Hindlimb muscle (tissue), 1 donor: ENCODE data around the gene FXYD4. TPM values are rescaled to one million over a fixed set of nuclear protein-coding genes. Genes with fewer than 3 reads are reported as not detected.
"Not testable (repeated sequence)": the region's sequence is repeated elsewhere in the genome, so short reads cannot be mapped to it uniquely, and the experiment has no call there.

ENCODE experiments used
- DNase-seq: peaks from one replicate; pipeline ENCODE4 v3.0.0-alpha.2; 2013
- polyA plus RNA-seq: library from polyadenylated mRNA; unstranded; fragments of 120-200 nt; gene quantifications from one replicate; pipeline ENCODE4 v1.2.1, GENCODE V29; 2013; ENCODE audit not compliant: insufficient read length

Gene FXYD4, protein sequence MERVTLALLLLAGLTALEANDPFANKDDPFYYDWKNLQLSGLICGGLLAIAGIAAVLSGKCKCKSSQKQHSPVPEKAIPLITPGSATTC
- polyA plus RNA-seq, result 1.1 TPM

DNA sequence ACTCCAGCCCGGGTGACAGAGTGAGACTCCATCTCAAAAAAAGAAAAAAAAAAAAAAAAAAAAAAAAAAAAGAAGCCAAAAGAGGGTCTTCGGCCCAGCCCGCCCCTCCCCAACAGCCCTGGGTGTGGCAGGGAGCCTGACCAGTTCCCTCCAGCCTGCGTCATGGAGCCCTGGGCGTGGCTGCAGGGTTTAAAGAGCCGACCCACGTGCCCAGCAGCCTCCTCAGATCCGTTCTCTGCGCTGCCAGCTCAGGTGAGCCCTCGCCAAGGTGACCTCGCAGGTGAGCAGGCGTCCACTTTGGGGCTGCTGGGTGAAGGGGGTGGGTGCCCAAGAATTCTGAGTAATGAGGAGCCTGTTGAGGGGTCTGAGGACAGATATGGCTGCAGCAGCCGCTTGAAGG is at the start of gene FXYD4:
TSS of gene FXYD4 (plus strand) at position 219 of the 400 bp plus-strand sequence. CDS start 2,111 bp downstream, outside the sequence.
- DNase-seq, result no peak

GRCh38 chr10:43322331-43322730 is 49.1 kb upstream of the FXYD4 start:
- no peak for DNase-seq

GRCh38 chr10:43322769-43323168 is 48.7 kb upstream of the FXYD4 start:
- DNase-seq, result peak; percentile 71

DNA sequence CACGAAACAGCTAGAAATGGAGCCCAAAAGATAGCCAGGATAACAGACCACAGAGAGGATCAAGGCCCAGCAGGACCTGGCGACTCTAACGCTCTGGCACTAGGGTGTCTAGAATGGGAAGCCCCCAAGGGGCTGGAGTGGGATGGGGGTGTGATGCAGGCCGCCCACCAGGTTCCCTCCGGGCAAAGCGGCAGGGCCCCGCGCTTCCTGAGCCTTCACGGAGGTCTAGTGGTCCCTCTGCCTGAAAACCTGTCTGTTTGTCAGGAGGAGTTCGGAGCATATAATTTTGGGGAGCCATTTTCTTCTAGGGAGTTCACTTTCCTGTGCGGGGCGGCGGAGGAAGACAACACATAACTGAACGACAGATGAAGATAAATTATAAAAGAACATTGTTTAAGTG is 48.2 kb upstream of the FXYD4 start:
- no peak for DNase-seq

DNA sequence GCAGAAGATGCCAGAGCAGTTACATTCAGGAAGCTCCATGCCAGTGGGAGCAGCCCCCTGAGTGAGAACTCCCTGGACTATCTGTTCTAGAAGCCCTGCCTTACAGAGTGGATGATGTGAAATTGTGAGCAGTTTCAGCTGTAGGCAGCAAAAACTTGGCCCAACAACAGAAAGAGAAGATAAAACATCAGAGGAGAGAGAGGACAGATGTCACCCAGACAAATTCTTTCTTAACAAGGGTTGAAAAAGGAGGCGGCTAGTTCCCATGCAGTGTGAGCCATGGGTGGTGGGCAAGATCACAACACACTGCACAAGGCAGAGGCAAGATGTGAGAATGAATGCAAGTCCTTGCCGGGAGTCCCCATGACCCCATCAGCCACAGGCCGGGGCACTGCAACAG is 46.6 kb upstream of the FXYD4 start:
- no peak for DNase-seq

GRCh38 chr10:43327171-43327570 is 44.3 kb upstream of the FXYD4 start:
- DNase-seq, result no peak

DNA sequence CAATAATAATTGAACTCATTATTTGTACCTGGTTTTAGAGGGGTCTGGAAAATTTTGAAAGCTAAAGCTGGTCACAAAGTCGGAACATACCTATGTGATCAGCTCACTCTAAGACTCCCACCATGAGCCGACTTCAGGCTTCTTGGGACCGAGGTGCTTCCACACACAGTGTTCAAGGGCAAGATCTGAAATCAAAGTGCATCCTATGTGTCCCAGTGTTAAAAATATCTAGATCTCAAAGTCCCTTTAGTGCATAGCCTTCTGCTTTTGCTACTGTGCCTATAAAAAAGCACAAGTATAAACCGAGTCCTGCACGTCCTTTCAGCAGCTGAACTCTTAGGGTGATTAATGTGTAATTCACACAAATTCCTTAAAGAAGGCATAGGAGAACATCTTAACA is 43.5 kb upstream of the FXYD4 start:
- no peak for DNase-seq

DNA sequence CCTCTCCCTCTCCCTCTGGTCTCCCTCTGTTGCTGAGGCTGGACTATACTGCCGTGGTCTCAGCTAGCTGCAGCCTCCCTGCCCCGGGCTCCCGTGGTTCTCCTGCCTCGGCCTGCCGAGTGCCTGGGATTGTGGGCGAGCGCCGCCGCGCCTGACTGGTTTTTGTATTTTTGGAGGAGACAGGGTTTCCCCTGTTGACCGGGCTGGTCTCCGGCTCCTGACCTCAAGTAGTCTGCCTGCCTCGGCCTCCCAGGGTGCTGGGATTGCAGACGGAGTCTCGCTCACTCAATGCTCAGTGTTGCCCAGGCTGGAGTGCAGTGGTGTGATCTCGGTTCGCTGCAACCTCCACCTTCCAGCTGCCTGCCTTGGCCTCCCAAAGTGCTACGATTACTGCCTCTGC is 42.6 kb upstream of the FXYD4 start:
- DNase-seq, result not testable (repeated sequence)

- not testable (repeated sequence) for DNase-seq
Measured at GRCh38 chr10:43329246-43329885, 42.1 kb upstream of the FXYD4 start.

- DNase-seq, result not testable (repeated sequence)
Measured at GRCh38 chr10:43330049-43330823, 41.2 kb upstream of the FXYD4 start.

- DNase-seq, result not testable (repeated sequence)
Measured at GRCh38 chr10:43330824-43331127, 40.7 kb upstream of the FXYD4 start.

DNA sequence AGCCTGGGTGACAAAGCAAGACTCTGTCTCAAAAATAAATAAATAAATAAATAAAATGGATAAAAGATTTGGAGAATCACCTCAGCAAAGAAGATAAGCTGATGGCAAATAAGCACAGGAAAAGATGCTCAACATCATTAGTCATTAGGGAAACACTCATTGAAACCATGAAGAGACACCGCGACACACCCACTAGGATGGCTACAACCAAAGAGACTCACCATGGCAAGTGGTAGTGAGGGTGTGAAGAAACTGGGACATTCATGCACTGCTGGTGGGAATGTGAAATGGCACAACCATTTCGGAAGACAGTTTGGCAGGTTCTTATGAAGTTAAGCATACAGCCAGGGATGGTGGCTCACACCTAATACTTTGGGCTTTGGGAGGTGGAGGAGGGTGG is 37.8 kb upstream of the FXYD4 start:
- DNase-seq, result no peak

DNA sequence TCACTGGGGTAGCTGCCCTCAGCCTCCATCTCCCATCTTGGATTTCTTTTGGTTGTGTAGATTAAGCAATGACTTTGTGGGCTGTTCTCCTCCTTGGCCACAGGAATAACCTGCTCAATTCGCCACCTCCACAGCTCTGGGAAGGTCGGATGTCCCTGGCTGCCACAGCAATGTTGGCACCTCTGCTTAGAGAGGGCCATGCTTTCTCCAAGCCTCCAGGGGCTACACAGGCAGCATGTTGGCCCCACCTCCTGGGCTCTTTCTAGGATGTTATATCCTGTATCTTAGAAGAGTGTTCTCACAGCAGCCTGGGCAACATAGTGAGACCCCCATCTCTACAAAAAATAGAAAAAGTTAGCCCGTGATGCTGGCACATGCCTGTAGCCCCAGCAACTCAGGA is 35.4 kb upstream of the FXYD4 start:
- no peak for DNase-seq

DNA sequence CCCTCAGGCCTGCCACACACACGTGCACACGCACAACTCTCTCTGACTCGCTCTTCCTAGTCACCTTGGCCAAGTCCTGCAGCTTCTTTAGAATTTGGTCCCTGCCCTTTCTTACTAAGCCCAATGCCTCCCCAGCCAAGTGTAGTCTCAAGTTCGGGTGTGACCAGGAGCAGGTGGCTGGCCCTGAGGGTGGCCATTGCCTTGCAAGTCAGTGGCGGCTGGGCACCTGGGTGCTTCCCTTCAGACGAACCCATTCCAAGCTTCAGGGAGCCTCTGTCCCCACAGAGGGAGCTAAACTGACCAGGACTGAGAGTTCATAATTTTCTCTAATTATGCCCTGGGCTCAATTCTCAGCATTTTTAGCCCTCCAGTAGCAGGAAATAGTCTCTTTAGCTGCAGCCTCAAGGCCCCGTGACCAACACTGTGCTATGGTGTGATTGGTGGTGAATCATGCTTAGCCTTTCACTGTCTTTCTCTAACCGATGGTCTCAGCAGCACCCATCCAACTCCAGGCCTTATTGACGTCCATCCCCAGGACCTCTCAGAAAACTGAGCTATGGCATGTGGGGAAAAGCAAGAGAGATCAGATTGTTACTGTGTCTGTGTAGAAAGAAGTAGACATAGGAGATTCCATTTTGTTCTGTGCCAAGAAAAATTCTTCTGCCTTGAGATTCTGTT is 34.7 kb upstream of the FXYD4 start:
- DNase-seq, result no peak

DNA sequence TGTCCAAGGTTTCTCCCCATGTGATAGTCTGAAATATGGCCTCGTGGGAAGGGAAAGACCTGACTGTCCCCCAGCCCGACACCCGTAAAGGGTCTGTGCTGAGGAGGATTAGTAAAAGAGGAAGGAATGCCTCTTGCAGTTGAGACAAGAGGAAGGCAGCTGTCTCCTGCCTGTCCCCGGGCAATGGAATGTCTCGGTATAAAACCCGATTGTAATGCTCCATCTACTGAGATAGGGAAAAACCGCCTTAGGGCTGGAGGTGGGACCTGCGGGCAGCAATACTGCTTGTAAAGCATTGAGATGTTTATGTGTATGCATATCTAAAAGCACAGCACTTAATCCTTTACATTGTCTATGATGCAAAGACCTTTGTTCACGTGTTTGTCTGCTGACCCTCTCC is 33.9 kb upstream of the FXYD4 start:
- not testable (repeated sequence) for DNase-seq

- no peak for DNase-seq
Measured at GRCh38 chr10:43338117-43338516, 33.3 kb upstream of the FXYD4 start.

DNA sequence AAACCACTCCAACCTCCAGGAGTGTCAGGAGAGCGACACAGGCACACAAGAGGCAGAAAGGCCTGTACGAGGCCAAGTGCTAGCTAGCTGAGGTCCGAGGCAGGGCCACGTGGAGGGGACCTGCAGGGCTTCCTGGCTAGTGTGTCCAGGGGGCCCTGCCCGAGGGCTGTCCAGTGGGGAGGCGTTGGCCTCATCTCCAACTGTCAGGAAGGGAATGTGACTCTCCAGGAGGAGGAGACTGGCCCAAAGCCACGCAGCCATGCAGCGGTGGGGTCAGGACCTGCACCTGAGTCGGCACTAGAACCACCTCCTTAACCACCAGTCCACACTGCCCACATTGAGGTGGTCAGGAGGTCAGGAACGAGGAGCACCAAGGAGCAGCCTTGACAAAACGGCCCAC is 32.3 kb upstream of the FXYD4 start:
- no peak for DNase-seq

DNA sequence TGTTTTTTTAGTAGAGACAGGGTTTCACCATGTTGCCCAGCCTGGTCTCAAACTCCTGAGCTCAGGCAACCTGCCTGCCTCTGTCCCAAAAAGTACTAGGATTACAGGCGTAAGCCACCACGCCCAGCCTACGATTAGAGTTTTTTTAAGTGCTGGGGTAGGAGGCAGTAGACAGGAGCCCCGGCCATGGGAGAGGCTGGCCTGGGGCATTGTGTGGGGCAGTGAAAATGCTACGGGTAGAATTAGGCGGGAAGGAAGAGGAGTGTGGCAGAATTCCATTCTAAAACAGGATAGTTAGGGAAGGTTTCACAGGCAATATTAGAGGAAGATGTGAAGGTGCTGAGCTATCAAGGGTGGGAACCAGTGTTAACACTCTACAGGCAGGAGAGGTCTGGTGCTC is 31.3 kb upstream of the FXYD4 start:
- no peak for DNase-seq

GRCh38 chr10:43340619-43341018 is 30.8 kb upstream of the FXYD4 start:
- DNase-seq, result no peak

- DNase-seq, result no peak
Measured at GRCh38 chr10:43341450-43341849, 30.0 kb upstream of the FXYD4 start.

GRCh38 chr10:43342279-43343125 is 28.9 kb upstream of the FXYD4 start:
- DNase-seq, result no peak

GRCh38 chr10:43343126-43343525 is 28.3 kb upstream of the FXYD4 start:
- no peak for DNase-seq

DNA sequence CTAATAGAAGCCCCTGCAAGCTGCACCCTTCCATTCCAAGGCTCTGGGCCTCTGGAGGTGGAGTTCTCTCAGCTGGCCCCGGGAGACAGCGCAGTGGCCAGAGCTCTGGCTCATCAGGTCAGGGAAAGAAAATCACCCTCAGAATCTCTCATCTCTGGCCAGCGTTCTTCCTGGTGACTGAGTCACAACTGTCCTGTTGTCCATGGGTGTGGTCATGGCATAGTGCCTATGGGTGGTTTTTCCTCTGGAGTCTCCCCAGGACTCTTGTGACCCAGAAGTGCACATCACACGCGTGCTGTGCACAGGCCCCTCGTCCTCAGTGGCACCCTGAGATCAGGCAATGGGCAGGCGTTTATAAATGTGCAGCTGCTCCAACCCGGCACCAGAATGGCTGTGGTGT is 27.4 kb upstream of the FXYD4 start:
- DNase-seq, result no peak
